Spinal cord (tissue), 10 donors: ENCODE results near the gene DCLK1. TPM values are rescaled to one million over a fixed set of nuclear protein-coding genes. Genes with fewer than 3 reads are reported as not detected.

ENCODE experiments used
- DNase-seq, 6 donors: peaks; one replicate each; pipeline versions ENCODE4 v3.0.0 to v3.0.0-alpha.2; 2013 to 2015; ENCODE audit warnings: low spot score in 6 of 6, low read depth in 4 of 6
- H3K27ac ChIP-seq: one replicate; pipeline ENCODE4 v1.5.1; 2013; ENCODE audit warnings: low read depth, low read length, control low read depth
- H3K27me3 ChIP-seq: one replicate; pipeline ENCODE4 v1.6.1; 2013; ENCODE audit warnings: low read length; ENCODE audit not compliant: control insufficient read depth, insufficient read depth
- H3K36me3 ChIP-seq: one replicate; pipeline ENCODE4 v1.6.1; 2013; ENCODE audit warnings: low read length; ENCODE audit not compliant: control insufficient read depth, insufficient read depth
- H3K4me1 ChIP-seq: one replicate; pipeline ENCODE4 v1.6.1; 2013; ENCODE audit warnings: low read length; ENCODE audit not compliant: control insufficient read depth, insufficient read depth
- H3K4me3 ChIP-seq: one replicate; pipeline ENCODE4 v1.5.1; 2013; ENCODE audit warnings: low read depth, low read length, control low read depth
- H3K9me3 ChIP-seq: one replicate; pipeline ENCODE4 v1.6.1; 2013; ENCODE audit warnings: low read length; ENCODE audit not compliant: control insufficient read depth, insufficient read depth
- WGBS: methylation state at CpG from one replicate; pipeline ENCODE4 v1.1.5; 2013; ENCODE audit warnings: missing lambda C conversion rate; ENCODE audit not compliant: insufficient coverage; 5-methylcytosine and 5-hydroxymethylcytosine counted together
- polyA plus RNA-seq, 2 donors: library from polyadenylated mRNA; unstranded; fragments of 120-200 nt; gene quantifications; one replicate each; pipeline ENCODE4 v1.2.1, GENCODE V29; 2013; ENCODE audit not compliant: insufficient read length in 2 of 2
- total RNA-seq, 2 donors: library from RNA; depleted of rRNA in 1 of 2; stranded (reverse); fragments of 120-200 nt in 1 of 2; fragments of >200 nt in 1 of 2; gene quantifications; one replicate each; pipeline versions ENCODE4 v1.2.3 to v1.2.4, GENCODE V29; 2013 to 2014
- donor health status: healthy.

The DCLK1 gene
- total and polyA plus RNA-seq, 4 donors: 112 to 239 (median 143) TPM

- WGBS: 65% methylated on average over 4 of the region's 9 CpGs
- peak in 1 of 6 donors; percentile 31 for DNase-seq
- no peak overlapping the region for H3K4me3 ChIP-seq
- no peaks in the 10 kb centered on the region for H3K36me3 ChIP-seq
- no peaks in the 10 kb centered on the region for H3K27me3 ChIP-seq
- H3K4me1 ChIP-seq: peaks cover 6% of the 10 kb centered on the region
- H3K27ac ChIP-seq: no peak overlapping the region
- H3K9me3 ChIP-seq: no peaks in the 10 kb centered on the region
These were observed 408.6 kb downstream of the DCLK1 start for GRCh38 chr13:35722458-35723052.

- H3K27me3 ChIP-seq: no peaks in the 10 kb centered on the region
- H3K9me3 ChIP-seq: no peaks in the 10 kb centered on the region
- 59% methylated on average over 19 of the region's 21 CpGs for WGBS
- peaks cover 9% of the 10 kb centered on the region for H3K4me1 ChIP-seq
- H3K36me3 ChIP-seq: no peaks in the 10 kb centered on the region
- H3K27ac ChIP-seq: no peak overlapping the region
- DNase-seq: peak in 3 of 6 donors; percentile 58 to 88 (median 82)
- peak overlapping the region; percentile 24 for H3K4me3 ChIP-seq
These were observed 410.3 kb downstream of the DCLK1 start for GRCh38 chr13:35720690-35721554.

GRCh38 chr13:35720290-35720689, 410.9 kb downstream of the DCLK1 start:
- Histone ChIP-seq H3K9me3 (no peaks in the 10 kb centered on the region), H3K4me3 (no peak overlapping the region), H3K27me3 (no peaks in the 10 kb centered on the region), H3K27ac (no peak overlapping the region), H3K4me1 (peaks cover 9% of the 10 kb centered on the region), H3K36me3 (no peaks in the 10 kb centered on the region)
- 88% methylated on average over 5 of the region's 5 CpGs for whole genome bisulfite sequencing
- no peak for DNase-seq

Other genes with a start within 250 kb of the DCLK1 start
- 1 to 10 TPM in 1 of 2 donors, under 1 TPM in 1; 0.40 to 1.7 TPM for gene SOHLH2, start 83.2 kb upstream of the DCLK1 start, total RNA-seq
- gene SOHLH2, start 83.2 kb upstream of the DCLK1 start, polyA plus RNA-seq: 1 to 10 TPM; 2.7 to 3.2 TPM
- gene CCDC169, start 166.4 kb upstream of the DCLK1 start, total RNA-seq: 1 to 10 TPM; 3.4 to 5.4 TPM
- gene CCDC169, start 166.4 kb upstream of the DCLK1 start, polyA plus RNA-seq: 1 to 10 TPM; 4.3 to 5.0 TPM
- gene SPART, start 215.0 kb upstream of the DCLK1 start, total RNA-seq: 100 to 1,000 TPM in 1 of 2 donors, 10 to 100 TPM in 1; 70.0 to 132 TPM
- 10 to 100 TPM; 48.8 to 53.2 TPM for gene SPART, start 215.0 kb upstream of the DCLK1 start, polyA plus RNA-seq